Mesenchymal stem cell (in vitro differentiated cells and primary cell): ENCODE results near the gene GRIK2.
A peak's percentile ranks its signal among the peaks of the same experiment; 100 is the strongest.

ENCODE experiments used
- DNase-seq: peaks from one replicate; pipeline ENCODE4 v3.0.0-alpha.2; 2013
- H2AFZ ChIP-seq: one replicate; pipeline ENCODE4 v1.6.1; 2013; ENCODE audit warnings: low read depth, mild to moderate bottlenecking, control low read depth, inconsistent platforms, low read length, moderate library complexity
- H2AK5ac ChIP-seq: 2 replicates; pipeline ENCODE4 v1.6.1; 2013; ENCODE audit warnings: low read length, moderate library complexity, mild to moderate bottlenecking, inconsistent platforms; ENCODE audit not compliant: severe bottlenecking
- H2BK120ac ChIP-seq: one replicate; pipeline ENCODE4 v1.6.1; 2013; ENCODE audit warnings: low read depth, mild to moderate bottlenecking, inconsistent platforms, low read length, moderate library complexity
- H2BK12ac ChIP-seq, 2 experiments: one replicate each; pipeline ENCODE4 v1.6.1; 2013; ENCODE audit warnings: inconsistent platforms in 2 of 2, low read length in 2 of 2, mild to moderate bottlenecking in 2 of 2, moderate library complexity in 2 of 2, control low read depth in 1 of 2
- H2BK15ac ChIP-seq: one replicate; pipeline ENCODE4 v1.6.1; 2013; ENCODE audit warnings: mild to moderate bottlenecking, low read depth, inconsistent platforms; ENCODE audit not compliant: poor library complexity, severe bottlenecking
- H2BK5ac ChIP-seq: 2 replicates; pipeline ENCODE4 v1.6.1; 2013; ENCODE audit warnings: low read depth, mild to moderate bottlenecking, low read length, control low read depth, inconsistent platforms; ENCODE audit not compliant: poor library complexity, severe bottlenecking
- H3K14ac ChIP-seq, 2 experiments: one replicate each; pipeline ENCODE4 v1.6.1; 2013; ENCODE audit warnings: inconsistent platforms in 2 of 2, low read length in 2 of 2, control low read depth in 1 of 2, mild to moderate bottlenecking in 1 of 2, moderate library complexity in 1 of 2
- H3K18ac ChIP-seq, 2 experiments: one replicate each; pipeline ENCODE4 v1.6.1; 2013; ENCODE audit warnings: inconsistent platforms in 2 of 2, low read length in 2 of 2, control low read depth in 1 of 2, low read depth in 1 of 2, mild to moderate bottlenecking in 1 of 2
- H3K23ac ChIP-seq, 2 experiments: one replicate each; pipeline ENCODE4 v1.6.1; 2013; ENCODE audit warnings: inconsistent platforms in 2 of 2, low read length in 2 of 2, mild to moderate bottlenecking in 2 of 2, moderate library complexity in 2 of 2, control low read depth in 1 of 2
- H3K27ac ChIP-seq: 2 replicates; pipeline ENCODE4 v1.5.1; 2013; ENCODE audit warnings: mild to moderate bottlenecking, moderate library complexity, low read length, control low read depth, inconsistent platforms; ENCODE audit not compliant: poor library complexity, severe bottlenecking
- H3K27me3 ChIP-seq, 2 experiments: 2 replicates each; pipeline versions ENCODE4 v1.6.1 to v1.7.0; 2013; ENCODE audit warnings: low read length in 2 of 2, mild to moderate bottlenecking in 2 of 2, moderate library complexity in 2 of 2, control low read depth in 1 of 2, inconsistent platforms in 1 of 2; ENCODE audit not compliant: control insufficient read depth in 1 of 2, insufficient read depth in 1 of 2
- H3K36me3 ChIP-seq, 2 experiments: 2 replicates each; pipeline versions ENCODE4 v1.6.1 to v1.7.0; 2013; ENCODE audit warnings: low read length in 2 of 2, control low read depth in 1 of 2, inconsistent platforms in 1 of 2, low read depth in 1 of 2, mild to moderate bottlenecking in 1 of 2; ENCODE audit not compliant: insufficient read depth in 2 of 2, control insufficient read depth in 1 of 2
- H3K4ac ChIP-seq, 2 experiments: one replicate each; pipeline ENCODE4 v1.6.1; 2013; ENCODE audit warnings: inconsistent platforms in 2 of 2, low read length in 2 of 2, mild to moderate bottlenecking in 2 of 2, moderate library complexity in 2 of 2, control low read depth in 1 of 2, low read depth in 1 of 2
- H3K4me1 ChIP-seq: 2 replicates; pipeline ENCODE4 v1.6.1; 2013; ENCODE audit warnings: low read depth, low read length, control low read depth; ENCODE audit not compliant: control insufficient read depth, insufficient read depth
- H3K4me2 ChIP-seq: 2 replicates; pipeline ENCODE4 v1.6.1; 2013; ENCODE audit warnings: low read length, mild to moderate bottlenecking, inconsistent platforms; ENCODE audit not compliant: poor library complexity, severe bottlenecking
- H3K4me3 ChIP-seq, 2 experiments: 2 replicates each; pipeline versions ENCODE4 v1.5.1 to v1.7.0; 2013; ENCODE audit warnings: low read length in 2 of 2, mild to moderate bottlenecking in 2 of 2, control low read depth in 1 of 2, low read depth in 1 of 2; ENCODE audit not compliant: insufficient read depth in 1 of 2
- H3K79me1 ChIP-seq: replicated peaks from 2 replicates; pipeline ENCODE4 v1.6.1; 2013; ENCODE audit warnings: mild to moderate bottlenecking, control low read depth, low read length, inconsistent platforms; ENCODE audit not compliant: poor library complexity, severe bottlenecking
- H3K9ac ChIP-seq: 2 replicates; pipeline ENCODE4 v1.7.0; 2013; ENCODE audit warnings: mild to moderate bottlenecking, low read length, moderate library complexity
- H3K9me3 ChIP-seq: 2 replicates; pipeline ENCODE4 v1.7.0; 2013; ENCODE audit warnings: mild to moderate bottlenecking, low read length; ENCODE audit not compliant: control insufficient read depth
- H4K8ac ChIP-seq: one replicate; pipeline ENCODE4 v1.6.1; 2013; ENCODE audit warnings: inconsistent platforms, mild to moderate bottlenecking, low read length, moderate library complexity
- H4K91ac ChIP-seq: one replicate; pipeline ENCODE4 v1.6.1; 2013; ENCODE audit warnings: mild to moderate bottlenecking, low read length, inconsistent platforms
- WGBS: methylation state at CpG from one replicate; pipeline ENCODE4 v1.1.7; 2013; ENCODE audit warnings: mixed read lengths; 5-methylcytosine and 5-hydroxymethylcytosine counted together

GRIK2 gene

DNA sequence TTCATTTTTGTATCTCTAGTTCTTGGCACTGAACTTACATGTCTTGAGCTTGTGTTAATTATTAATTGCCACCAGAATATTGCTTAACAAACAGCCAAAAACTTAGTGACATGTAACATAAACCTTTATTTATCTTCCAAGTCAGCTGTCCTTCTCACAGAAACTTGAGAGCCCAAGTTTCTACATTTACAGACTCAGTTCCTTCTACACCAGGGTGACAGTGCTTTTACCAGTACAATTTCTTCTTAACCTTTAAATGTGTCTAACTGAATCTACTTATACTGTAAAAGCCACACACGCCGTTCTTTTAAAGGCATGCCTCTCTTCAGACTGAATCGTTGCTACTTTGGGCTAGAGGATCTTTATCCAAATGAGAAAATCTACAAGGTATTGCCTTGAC, 539.2 kb downstream of the GRIK2 start:
- H3K4me3 ChIP-seq: no peak overlapping the region
- H3K9ac ChIP-seq: no peak overlapping the region
- H4K91ac ChIP-seq: no peak overlapping the region
- H2BK120ac ChIP-seq: no peak overlapping the region
- H3K9me3 ChIP-seq: no peaks in the 10 kb centered on the region
- no peak overlapping the region for H2BK5ac ChIP-seq
- H2BK12ac ChIP-seq: no peak overlapping the region
- no peak overlapping the region for H4K8ac ChIP-seq
- no peak overlapping the region for H2AFZ ChIP-seq
- WGBS: 87% methylated on average over 3 of the region's 3 CpGs
- H3K27me3 ChIP-seq: no peaks in the 10 kb centered on the region
- no peak overlapping the region for H3K18ac ChIP-seq
- H2AK5ac ChIP-seq: no peak overlapping the region
- H3K4ac ChIP-seq: no peak overlapping the region
- H2BK15ac ChIP-seq: no peak overlapping the region
- H3K4me1 ChIP-seq: no peaks in the 10 kb centered on the region
- DNase-seq: no peak
- no peak overlapping the region for H3K23ac ChIP-seq
- H3K4me2 ChIP-seq: no peak overlapping the region
- H3K14ac ChIP-seq: no peak overlapping the region
- H3K27ac ChIP-seq: no peak overlapping the region
- no peaks in the 10 kb centered on the region for H3K79me1 ChIP-seq
- H3K36me3 ChIP-seq: no peaks in the 10 kb centered on the region

GRCh38 chr6:101935732-101936131, 542.2 kb downstream of the GRIK2 start:
- Histone ChIP-seq H2AK5ac (no peak overlapping the region), H3K27me3 (no peaks in the 10 kb centered on the region), H3K79me1 (no peaks in the 10 kb centered on the region), H3K9me3 (no peaks in the 10 kb centered on the region), H2BK12ac (no peak overlapping the region), H3K36me3 (no peaks in the 10 kb centered on the region), H3K4me1 (no peaks in the 10 kb centered on the region), H3K18ac (no peak overlapping the region), H3K14ac (no peak overlapping the region), H3K23ac (no peak overlapping the region), H2BK15ac (no peak overlapping the region), H2BK5ac (no peak overlapping the region), H3K4ac (no peak overlapping the region), H4K8ac (no peak overlapping the region), H3K4me3 (no peak overlapping the region), H3K9ac (no peak overlapping the region), H4K91ac (no peak overlapping the region), H2AFZ (no peak overlapping the region), H2BK120ac (no peak overlapping the region), H3K27ac (no peak overlapping the region), H3K4me2 (no peak overlapping the region)
- DNase-seq: no peak
- no CpG with 5 or more reads among the region's 1 CpG for WGBS

DNA sequence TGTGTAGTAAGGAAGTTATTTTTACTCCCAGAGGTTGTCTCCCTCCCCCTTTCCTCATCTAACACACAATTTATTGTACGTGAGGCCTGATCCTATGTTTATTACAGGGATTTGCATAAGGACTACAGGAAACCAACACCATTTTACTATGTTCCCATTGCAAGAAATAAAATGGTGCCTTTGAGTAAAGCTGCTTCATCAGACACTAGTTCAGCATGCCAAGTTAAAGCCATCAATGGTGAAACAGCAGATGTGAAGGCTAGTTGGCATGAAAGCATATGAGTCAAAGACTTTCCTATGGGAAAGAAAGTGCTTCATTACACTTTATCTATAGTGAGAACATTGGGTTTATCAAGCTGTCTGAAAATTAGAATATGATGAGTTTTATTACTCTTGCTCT, 543.0 kb downstream of the GRIK2 start:
- Histone ChIP-seq H4K8ac (no peak overlapping the region), H4K91ac (no peak overlapping the region), H2AFZ (no peak overlapping the region), H2BK5ac (no peak overlapping the region), H3K27ac (no peak overlapping the region), H3K27me3 (no peaks in the 10 kb centered on the region), H3K79me1 (no peaks in the 10 kb centered on the region), H3K18ac (no peak overlapping the region), H3K4me1 (no peaks in the 10 kb centered on the region), H3K4me3 (no peak overlapping the region), H2BK120ac (no peak overlapping the region), H3K36me3 (no peaks in the 10 kb centered on the region), H2AK5ac (no peak overlapping the region), H3K9me3 (no peaks in the 10 kb centered on the region), H2BK15ac (no peak overlapping the region), H2BK12ac (no peak overlapping the region), H3K9ac (no peak overlapping the region), H3K4me2 (no peak overlapping the region), H3K14ac (no peak overlapping the region), H3K4ac (no peak overlapping the region), H3K23ac (no peak overlapping the region)
- WGBS: 86% methylated on average over 1 of the region's 1 CpG
- DNase-seq: no peak

DNA sequence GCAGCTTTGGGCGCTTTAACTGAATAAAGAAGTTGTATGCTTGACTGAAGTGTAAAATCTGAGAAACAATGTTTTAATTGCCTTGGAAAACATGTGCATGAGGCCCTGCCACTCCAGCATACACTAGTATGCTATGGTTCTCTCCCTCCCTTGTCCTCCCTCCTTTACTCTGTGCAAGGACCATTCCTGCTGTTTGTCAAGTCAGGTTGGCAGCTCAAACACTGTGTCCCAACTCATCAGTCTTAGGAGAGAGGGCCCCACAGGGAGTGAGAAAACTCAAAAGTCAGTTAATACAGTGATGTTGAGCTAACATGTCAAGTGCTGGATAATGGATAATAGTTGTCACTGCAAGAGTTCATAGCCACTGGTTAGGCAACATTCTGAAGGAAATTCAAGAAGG, 543.6 kb downstream of the GRIK2 start:
- WGBS: no CpG with 5 or more reads among the region's 1 CpG
- no peak overlapping the region for H3K18ac ChIP-seq
- no peak overlapping the region for H3K4ac ChIP-seq
- no peaks in the 10 kb centered on the region for H3K4me1 ChIP-seq
- H3K9me3 ChIP-seq: no peaks in the 10 kb centered on the region
- H3K36me3 ChIP-seq: no peaks in the 10 kb centered on the region
- no peaks in the 10 kb centered on the region for H3K79me1 ChIP-seq
- no peak overlapping the region for H2BK15ac ChIP-seq
- no peak overlapping the region for H4K8ac ChIP-seq
- H2BK12ac ChIP-seq: no peak overlapping the region
- no peaks in the 10 kb centered on the region for H3K27me3 ChIP-seq
- H2BK120ac ChIP-seq: no peak overlapping the region
- no peak overlapping the region for H3K27ac ChIP-seq
- no peak for DNase-seq
- H4K91ac ChIP-seq: peak overlapping the region; percentile 7
- H3K4me3 ChIP-seq: no peak overlapping the region
- no peak overlapping the region for H2AFZ ChIP-seq
- H2AK5ac ChIP-seq: no peak overlapping the region
- no peak overlapping the region for H3K4me2 ChIP-seq
- no peak overlapping the region for H2BK5ac ChIP-seq
- H3K23ac ChIP-seq: no peak overlapping the region
- H3K14ac ChIP-seq: no peak overlapping the region
- H3K9ac ChIP-seq: no peak overlapping the region
